Subcutaneous adipose tissue (tissue), 4 donors: ENCODE data around the gene GUCA2B. TPM values are rescaled to one million over a fixed set of nuclear protein-coding genes. Genes with fewer than 3 reads are reported as not detected.

Experiments used
- CTCF ChIP-seq: fragments of 450-650 bp; IDR thresholded peaks from one replicate; pipeline ENCODE4 v1.5.1; 2016; ENCODE audit warnings: low read depth, mild to moderate bottlenecking, control low read depth, antibody characterized with exemption, moderate library complexity
- total RNA-seq, 4 donors: library from RNA; depleted of rRNA; stranded (reverse); fragments of >200 nt; gene quantifications; one replicate each; pipeline ENCODE4 v1.1.0, GENCODE V29; 2016

Gene GUCA2B
- total RNA-seq, 4 donors from 2014 or later, result not detected

GRCh38 chr1:42122408-42122807, 30.8 kb upstream of the GUCA2B start:
- no peak for TF ChIP-seq CTCF

GRCh38 chr1:42125552-42125951, 27.7 kb upstream of the GUCA2B start:
- TF ChIP-seq CTCF, result no peak

GRCh38 chr1:42127767-42128166, 25.4 kb upstream of the GUCA2B start:
- no peak for TF ChIP-seq CTCF

- TF ChIP-seq CTCF, result no peak
Measured at GRCh38 chr1:42128499-42128898, 24.7 kb upstream of the GUCA2B start.

- no peak for TF ChIP-seq CTCF
Measured at GRCh38 chr1:42128964-42129363, 24.2 kb upstream of the GUCA2B start.

GRCh38 chr1:42130061-42130660, 23.0 kb upstream of the GUCA2B start:
- no peak for TF ChIP-seq CTCF

GRCh38 chr1:42133390-42133789, 19.8 kb upstream of the GUCA2B start:
- TF ChIP-seq CTCF, result no peak
